ENCODE measurements around the gene CLP1.
A peak's percentile ranks its signal among the peaks of the same experiment; 100 is the strongest.

CLP1 gene

DNA sequence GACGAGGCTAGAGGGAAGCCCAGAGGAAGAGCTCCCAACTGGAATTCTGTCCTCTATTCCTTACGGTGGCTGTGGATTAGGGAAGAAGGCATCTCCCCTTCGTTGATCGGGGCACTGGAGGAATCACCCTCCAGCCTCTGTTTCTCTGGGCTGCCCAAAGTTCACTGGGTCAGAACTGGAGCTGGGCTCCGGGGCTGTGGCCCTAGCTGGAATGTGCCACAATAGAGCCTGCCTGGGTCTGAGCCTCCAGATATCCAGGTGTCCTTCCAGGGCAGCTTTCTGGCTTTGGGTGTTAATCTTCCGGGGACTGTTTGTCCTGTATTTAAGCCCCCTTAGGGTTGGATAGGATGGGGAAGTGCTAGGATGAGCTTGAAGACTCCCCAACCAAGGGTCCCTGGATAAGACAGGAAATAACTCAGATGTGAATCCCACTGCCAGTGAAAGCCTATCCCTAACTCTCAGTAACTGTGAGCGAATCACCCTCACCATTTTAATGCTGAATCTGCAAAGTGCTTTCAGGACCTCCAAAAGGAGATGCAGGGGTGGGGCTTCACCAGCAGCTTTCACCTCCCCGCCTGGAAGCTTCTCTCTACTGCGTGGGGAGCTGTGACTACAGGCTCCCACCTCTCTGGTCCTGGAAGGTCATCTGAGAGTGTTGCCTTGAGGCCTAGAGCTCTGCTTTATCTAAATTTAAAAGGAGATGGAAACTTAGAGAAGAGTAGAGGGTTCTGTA is 17.3 kb upstream of the CLP1 start:
- peaks cover 48% of the 10 kb centered on the region for H3K4me1 ChIP-seq (ENCODE audit: control insufficient read depth, insufficient read depth, low read length, unreplicated experiment)
- no peak overlapping the region for H2AFZ ChIP-seq (ENCODE audit: low read length, unreplicated experiment)
- peak overlapping the region; percentile 93 for H3K4me3 ChIP-seq (ENCODE audit: low read depth, low read length)
- H3K27ac ChIP-seq (ENCODE audit: low read depth, low read length), result peak overlapping the region; percentile 70
- H3K79me2 ChIP-seq (ENCODE audit: control insufficient read depth, insufficient read depth, low read length, unreplicated experiment), result peaks cover 36% of the 10 kb centered on the region
- H3K27me3 ChIP-seq (ENCODE audit: insufficient read depth, low read length), result no peaks in the 10 kb centered on the region
- no peaks in the 10 kb centered on the region for H3K36me3 ChIP-seq (ENCODE audit: insufficient read depth, low read length)

DNA sequence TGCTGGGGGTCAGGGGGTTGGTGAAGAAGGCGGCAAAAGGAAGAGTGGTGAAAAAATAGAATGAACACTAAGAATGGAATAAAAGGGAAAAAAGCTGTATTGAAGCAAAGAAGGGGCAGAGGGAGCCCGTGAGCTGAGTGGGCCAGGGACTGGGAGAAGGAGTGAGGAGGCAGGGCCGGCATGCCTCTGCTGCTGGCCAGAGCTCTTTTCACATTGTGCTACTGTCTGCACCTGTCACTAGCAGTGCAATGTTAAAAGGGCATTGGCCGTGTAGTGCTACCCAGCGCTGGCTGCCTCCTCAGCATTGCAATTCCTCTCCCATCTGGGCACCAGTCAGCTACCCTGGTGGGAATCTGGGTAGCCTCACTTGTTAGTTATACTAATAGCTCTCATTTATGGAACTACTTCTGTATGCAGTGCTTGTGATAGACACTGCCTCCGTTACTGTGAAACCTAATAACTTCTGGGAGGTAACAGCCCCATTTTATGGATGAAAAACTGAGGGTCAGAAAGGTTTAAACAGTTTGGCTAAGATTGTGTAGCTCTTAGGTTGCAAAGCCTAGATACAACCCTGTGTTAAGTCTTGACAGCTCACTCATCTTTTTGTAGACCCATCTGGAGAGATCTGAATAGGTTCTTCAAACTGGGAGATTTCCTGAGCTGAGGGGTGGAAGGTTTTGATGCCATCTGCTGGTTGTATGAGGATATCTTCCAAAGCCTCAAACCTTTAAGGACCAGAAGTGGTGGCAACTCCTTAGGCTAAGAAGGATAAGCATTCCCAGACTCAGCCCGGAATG is 16.4 kb upstream of the CLP1 start:
- Histone ChIP-seq H3K4me1 (ENCODE audit: control insufficient read depth, insufficient read depth, low read length, unreplicated experiment) (peaks cover 58% of the 10 kb centered on the region), H3K27ac (ENCODE audit: low read depth, low read length) (no peak overlapping the region), H3K27me3 (ENCODE audit: insufficient read depth, low read length) (no peaks in the 10 kb centered on the region), H3K36me3 (ENCODE audit: insufficient read depth, low read length) (no peaks in the 10 kb centered on the region), H2AFZ (ENCODE audit: low read length, unreplicated experiment) (no peak overlapping the region), H3K4me3 (ENCODE audit: low read depth, low read length) (peak overlapping the region; percentile 93; the same call in 1 of the 2 replicates), H3K79me2 (ENCODE audit: control insufficient read depth, insufficient read depth, low read length, unreplicated experiment) (peaks cover 36% of the 10 kb centered on the region)

DNA sequence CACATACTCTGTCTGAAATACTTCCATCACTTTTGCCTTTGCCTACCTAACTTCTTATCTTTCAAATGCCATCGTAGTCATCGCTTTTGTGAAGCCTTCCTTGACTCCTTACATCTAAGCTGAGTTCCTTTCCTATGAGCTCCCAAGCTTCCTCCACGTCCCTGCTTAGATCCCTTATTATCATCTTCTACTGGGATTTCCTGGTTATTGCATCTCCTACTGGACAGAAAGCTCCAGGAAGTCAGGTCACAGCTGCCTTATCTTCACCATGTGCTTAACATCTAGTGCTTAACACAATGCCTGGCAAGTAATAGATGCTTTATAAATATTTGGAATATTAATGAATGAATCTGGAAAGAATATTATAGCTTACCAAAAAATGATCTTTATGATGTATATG is 13.8 kb upstream of the CLP1 start:
- peaks cover 5% of the 10 kb centered on the region; the same call in 1 of the 2 replicates for H3K27me3 ChIP-seq (ENCODE audit: insufficient read depth, low read length)
- H2AFZ ChIP-seq (ENCODE audit: low read length, unreplicated experiment), result no peak overlapping the region
- peaks cover 30% of the 10 kb centered on the region for H3K79me2 ChIP-seq (ENCODE audit: control insufficient read depth, insufficient read depth, low read length, unreplicated experiment)
- no peak overlapping the region for H3K27ac ChIP-seq (ENCODE audit: low read depth, low read length)
- H3K4me3 ChIP-seq (ENCODE audit: low read depth, low read length), result no peak overlapping the region
- H3K36me3 ChIP-seq (ENCODE audit: insufficient read depth, low read length), result no peaks in the 10 kb centered on the region
- peaks cover 78% of the 10 kb centered on the region for H3K4me1 ChIP-seq (ENCODE audit: control insufficient read depth, insufficient read depth, low read length, unreplicated experiment)

DNA sequence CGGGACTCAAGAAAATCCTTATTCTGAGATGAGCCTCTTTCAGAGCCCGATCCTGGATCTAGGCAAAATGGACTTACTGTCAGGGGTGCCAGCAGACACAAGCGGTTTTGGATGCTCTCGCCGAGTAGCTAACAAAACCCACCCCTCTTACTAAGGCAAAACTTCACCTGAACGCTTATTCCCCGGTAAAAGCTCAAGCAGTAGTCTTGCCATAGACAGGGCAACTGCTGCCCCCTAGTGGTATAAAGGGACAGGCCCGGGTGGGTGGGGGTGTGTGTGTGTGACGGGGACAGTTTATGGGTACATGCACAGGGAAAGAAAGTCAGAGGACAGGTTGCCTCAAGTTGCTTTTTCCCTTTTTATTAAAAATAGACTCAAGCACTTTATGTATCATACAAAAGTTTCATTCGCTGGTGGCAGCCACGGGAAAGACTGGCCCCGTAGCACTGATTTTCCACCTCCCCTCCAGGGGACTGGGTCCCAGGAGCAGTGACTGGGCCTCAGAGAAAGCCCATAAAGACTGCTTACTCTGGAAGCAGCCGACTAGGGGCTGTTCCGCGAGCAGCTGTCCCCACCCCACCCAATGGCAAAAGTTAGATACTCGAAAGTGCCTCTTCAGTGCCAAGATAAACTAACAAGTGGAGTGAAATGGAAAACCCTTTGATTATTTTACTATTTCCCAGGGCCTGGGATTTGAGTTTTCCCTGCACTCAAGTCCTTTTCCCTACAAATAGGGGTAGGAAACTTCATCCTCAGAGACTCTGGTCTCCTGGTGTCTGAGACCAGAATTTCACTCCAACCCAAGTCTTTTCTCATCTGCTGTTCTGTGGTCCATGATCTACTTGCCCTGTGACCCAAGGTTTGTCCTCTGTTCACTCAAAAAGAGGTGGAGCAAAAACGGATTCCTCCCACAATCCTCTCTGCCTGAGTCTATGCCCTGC is 12.5 kb upstream of the CLP1 start:
- H3K4me3 ChIP-seq (ENCODE audit: low read depth, low read length), result no peak overlapping the region
- H3K4me1 ChIP-seq (ENCODE audit: control insufficient read depth, insufficient read depth, low read length, unreplicated experiment), result peaks cover 82% of the 10 kb centered on the region

DNA sequence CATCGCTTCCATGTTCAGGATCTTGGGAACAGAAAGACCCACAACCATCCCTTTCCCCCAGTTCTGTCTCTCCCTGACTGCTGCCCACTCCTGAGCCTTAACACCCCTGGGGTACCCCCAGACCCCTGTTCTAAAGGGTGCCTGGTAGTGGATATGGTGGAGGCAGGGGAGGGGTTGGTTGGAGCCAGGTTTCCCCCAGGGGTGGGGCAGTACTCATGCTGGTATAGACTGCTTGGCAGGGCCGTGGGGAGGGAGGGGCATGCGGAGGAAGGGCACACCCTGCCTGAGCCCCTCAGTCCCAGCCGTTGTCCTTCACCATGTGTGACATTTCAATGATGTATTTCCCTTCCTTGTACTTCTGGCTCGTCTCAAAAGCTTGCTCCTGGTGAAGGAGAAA is 11.9 kb upstream of the CLP1 start:
- Histone ChIP-seq H2AFZ (ENCODE audit: low read length, unreplicated experiment) (no peak overlapping the region), H3K4me1 (ENCODE audit: control insufficient read depth, insufficient read depth, low read length, unreplicated experiment) (peaks cover 79% of the 10 kb centered on the region), H3K27me3 (ENCODE audit: insufficient read depth, low read length) (peaks cover 5% of the 10 kb centered on the region; the same call in 1 of the 2 replicates), H3K4me3 (ENCODE audit: low read depth, low read length) (no peak overlapping the region), H3K27ac (ENCODE audit: low read depth, low read length) (peak overlapping the region; percentile 12; the same call in 1 of the 2 replicates), H3K36me3 (ENCODE audit: insufficient read depth, low read length) (no peaks in the 10 kb centered on the region), H3K79me2 (ENCODE audit: control insufficient read depth, insufficient read depth, low read length, unreplicated experiment) (peaks cover 11% of the 10 kb centered on the region)

More for the DNA sequence above, 12.5 kb upstream of the CLP1 start:
- Histone ChIP-seq H3K79me2 (ENCODE audit: control insufficient read depth, insufficient read depth, low read length, unreplicated experiment) (peaks cover 18% of the 10 kb centered on the region), H3K36me3 (ENCODE audit: insufficient read depth, low read length) (no peaks in the 10 kb centered on the region), H2AFZ (ENCODE audit: low read length, unreplicated experiment) (no peak overlapping the region), H3K27me3 (ENCODE audit: insufficient read depth, low read length) (peaks cover 5% of the 10 kb centered on the region; the same call in 1 of the 2 replicates), H3K27ac (ENCODE audit: low read depth, low read length) (peak overlapping the region; percentile 12; the same call in 1 of the 2 replicates)

DNA sequence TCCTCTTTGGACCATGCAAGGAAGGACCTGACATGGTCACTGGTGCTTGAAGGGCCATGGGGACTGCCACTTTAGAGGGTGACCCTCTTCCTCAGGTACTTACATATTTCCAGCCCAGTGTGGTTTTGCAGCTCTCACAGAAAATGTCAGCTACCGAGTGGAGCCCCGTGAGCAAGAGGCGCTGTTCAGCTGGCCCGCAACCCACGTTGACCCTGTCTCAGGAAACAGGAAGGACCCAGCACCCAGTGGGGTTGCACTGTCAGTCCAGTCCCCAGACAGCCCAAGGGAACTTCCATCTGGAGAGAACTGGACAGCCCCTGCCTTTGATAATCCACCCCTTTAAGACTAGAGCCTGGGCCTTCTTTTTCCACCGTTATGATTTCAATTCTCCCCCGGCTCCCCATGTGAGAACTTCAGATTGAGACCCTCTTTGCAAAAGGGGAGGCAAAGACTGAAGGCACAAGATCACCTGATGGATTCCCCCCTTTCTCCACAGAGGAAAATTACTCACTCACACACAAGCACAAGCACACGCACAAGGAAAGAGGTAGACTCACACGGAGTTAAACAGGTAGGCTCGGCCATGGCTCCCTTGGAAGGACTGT is 11.3 kb upstream of the CLP1 start:
- Histone ChIP-seq H3K36me3 (ENCODE audit: insufficient read depth, low read length) (no peaks in the 10 kb centered on the region), H3K27ac (ENCODE audit: low read depth, low read length) (no peak overlapping the region), H3K4me1 (ENCODE audit: control insufficient read depth, insufficient read depth, low read length, unreplicated experiment) (peaks cover 74% of the 10 kb centered on the region), H3K27me3 (ENCODE audit: insufficient read depth, low read length) (peaks cover 5% of the 10 kb centered on the region; the same call in 1 of the 2 replicates), H3K79me2 (ENCODE audit: control insufficient read depth, insufficient read depth, low read length, unreplicated experiment) (peaks cover 7% of the 10 kb centered on the region), H2AFZ (ENCODE audit: low read length, unreplicated experiment) (no peak overlapping the region), H3K4me3 (ENCODE audit: low read depth, low read length) (no peak overlapping the region)

DNA sequence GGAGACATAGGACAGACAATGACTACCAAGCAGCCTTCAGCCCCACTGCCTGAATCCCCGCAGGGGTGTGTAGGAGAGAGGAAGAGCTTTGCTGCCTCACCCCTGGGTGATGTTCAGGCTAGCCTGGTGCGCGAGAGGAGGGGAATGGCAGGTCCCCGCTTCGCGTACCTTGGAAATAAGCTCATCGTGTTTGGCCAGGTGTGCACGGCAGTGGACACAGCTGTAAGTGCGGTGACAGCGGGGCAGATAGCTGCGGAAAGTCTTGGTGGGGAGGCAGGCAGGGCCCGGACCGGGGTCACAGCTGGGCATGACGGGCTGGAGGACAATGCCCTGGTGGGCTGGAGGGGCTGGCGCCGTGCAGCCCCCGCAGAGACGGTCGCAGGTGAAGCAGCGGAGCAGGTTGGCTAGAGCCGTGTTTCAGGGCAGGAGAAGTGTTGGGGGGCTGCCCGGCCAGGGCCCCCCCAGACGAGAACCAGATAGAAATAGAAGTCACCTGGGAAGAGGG is 10.7 kb upstream of the CLP1 start:
- no peaks in the 10 kb centered on the region for H3K36me3 ChIP-seq (ENCODE audit: insufficient read depth, low read length)
- no peak overlapping the region for H2AFZ ChIP-seq (ENCODE audit: low read length, unreplicated experiment)
- peaks cover 2% of the 10 kb centered on the region for H3K79me2 ChIP-seq (ENCODE audit: control insufficient read depth, insufficient read depth, low read length, unreplicated experiment)
- H3K4me3 ChIP-seq (ENCODE audit: low read depth, low read length), result no peak overlapping the region
- peaks cover 68% of the 10 kb centered on the region for H3K4me1 ChIP-seq (ENCODE audit: control insufficient read depth, insufficient read depth, low read length, unreplicated experiment)
- peaks cover 5% of the 10 kb centered on the region; the same call in 1 of the 2 replicates for H3K27me3 ChIP-seq (ENCODE audit: insufficient read depth, low read length)
- no peak overlapping the region for H3K27ac ChIP-seq (ENCODE audit: low read depth, low read length)

DNA sequence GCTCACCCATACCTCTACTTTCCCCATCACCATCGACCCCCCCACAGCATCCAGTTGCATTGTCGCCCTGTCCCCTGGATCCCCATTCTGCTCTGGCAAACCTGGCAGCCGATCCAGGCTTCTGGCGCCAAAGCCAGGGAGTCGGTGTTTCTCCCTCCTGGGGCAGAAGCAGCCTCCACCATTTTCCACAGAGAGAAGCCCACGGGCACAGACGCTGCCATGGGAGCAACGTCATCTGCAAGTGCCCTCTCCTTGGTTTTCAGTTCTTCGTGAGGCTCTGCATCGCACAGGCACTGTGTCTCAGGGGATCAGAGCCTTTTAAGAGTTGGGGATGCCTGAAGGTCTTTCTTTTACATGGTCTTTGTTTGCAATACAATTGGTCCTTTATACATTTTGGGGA is 10.2 kb upstream of the CLP1 start:
- Histone ChIP-seq H3K4me3 (ENCODE audit: low read depth, low read length) (no peak overlapping the region; the same call in 1 of the 2 replicates), H3K4me1 (ENCODE audit: control insufficient read depth, insufficient read depth, low read length, unreplicated experiment) (peaks cover 64% of the 10 kb centered on the region), H3K36me3 (ENCODE audit: insufficient read depth, low read length) (no peaks in the 10 kb centered on the region), H3K27ac (ENCODE audit: low read depth, low read length) (no peak overlapping the region), H3K27me3 (ENCODE audit: insufficient read depth, low read length) (peaks cover 5% of the 10 kb centered on the region; the same call in 1 of the 2 replicates), H3K79me2 (ENCODE audit: control insufficient read depth, insufficient read depth, low read length, unreplicated experiment) (no peaks in the 10 kb centered on the region), H2AFZ (ENCODE audit: low read length, unreplicated experiment) (no peak overlapping the region)

DNA sequence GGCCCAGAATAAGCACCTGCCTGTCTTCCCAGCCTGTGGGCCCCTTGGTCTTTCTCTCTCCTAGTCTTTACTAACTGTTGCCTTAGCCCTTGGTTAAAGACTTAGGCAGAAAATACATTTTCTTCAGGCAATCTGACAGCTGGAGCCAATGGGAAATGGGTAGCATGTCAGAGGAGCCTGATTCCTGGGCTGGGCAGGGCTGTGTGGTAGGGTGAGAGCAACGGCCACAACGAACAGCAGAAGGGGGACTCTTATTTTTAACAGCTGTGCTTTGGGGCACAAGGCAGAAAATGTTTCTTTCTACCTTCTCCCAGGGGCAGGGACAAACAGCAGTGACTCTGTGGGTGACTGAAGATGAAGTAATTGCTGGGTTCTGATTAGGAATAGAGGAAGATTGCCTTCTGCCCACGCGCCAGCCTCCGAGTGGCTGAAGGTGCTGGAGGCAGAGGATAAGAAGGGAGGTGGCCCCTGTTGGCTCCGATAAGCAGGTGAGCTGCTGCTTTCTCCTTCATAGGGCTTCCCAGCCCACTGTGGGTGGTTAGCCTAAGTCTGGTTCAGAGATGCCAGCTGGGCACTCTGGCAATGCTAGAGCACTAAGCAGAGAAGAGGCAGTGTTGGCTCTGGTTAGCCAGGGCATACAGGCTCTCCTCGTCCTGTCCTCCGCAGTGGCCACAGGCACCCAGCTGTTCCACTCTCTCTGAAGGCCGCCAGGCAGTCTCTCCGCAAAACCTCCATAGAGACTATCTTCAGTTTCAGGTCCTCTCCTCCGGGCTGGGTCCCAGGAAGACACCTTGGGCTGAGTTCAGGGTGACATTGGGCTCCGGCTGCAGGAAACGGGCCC is 9.4 kb upstream of the CLP1 start:
- Histone ChIP-seq H3K27ac (ENCODE audit: low read depth, low read length) (no peak overlapping the region), H2AFZ (ENCODE audit: low read length, unreplicated experiment) (no peak overlapping the region), H3K79me2 (ENCODE audit: control insufficient read depth, insufficient read depth, low read length, unreplicated experiment) (no peaks in the 10 kb centered on the region), H3K27me3 (ENCODE audit: insufficient read depth, low read length) (peaks cover 5% of the 10 kb centered on the region; the same call in 1 of the 2 replicates), H3K4me3 (ENCODE audit: low read depth, low read length) (peak overlapping the region; percentile 76), H3K36me3 (ENCODE audit: insufficient read depth, low read length) (no peaks in the 10 kb centered on the region), H3K4me1 (ENCODE audit: control insufficient read depth, insufficient read depth, low read length, unreplicated experiment) (peaks cover 64% of the 10 kb centered on the region)

All from ACC112 (cell line).